HG03571 (cell line): Measurements from ENCODE around the gene SLC39A6.
"Not testable (repeated sequence)": the region's sequence is repeated elsewhere in the genome, so short reads cannot be mapped to it uniquely, and the experiment has no call there.

Experiments
- ATAC-seq: cut with Tn5 transposase; IDR thresholded peaks from one replicate; pipeline ENCODE4 v1.9.1; 2021; ENCODE audit not compliant: unreplicated experiment

The SLC39A6 gene

DNA sequence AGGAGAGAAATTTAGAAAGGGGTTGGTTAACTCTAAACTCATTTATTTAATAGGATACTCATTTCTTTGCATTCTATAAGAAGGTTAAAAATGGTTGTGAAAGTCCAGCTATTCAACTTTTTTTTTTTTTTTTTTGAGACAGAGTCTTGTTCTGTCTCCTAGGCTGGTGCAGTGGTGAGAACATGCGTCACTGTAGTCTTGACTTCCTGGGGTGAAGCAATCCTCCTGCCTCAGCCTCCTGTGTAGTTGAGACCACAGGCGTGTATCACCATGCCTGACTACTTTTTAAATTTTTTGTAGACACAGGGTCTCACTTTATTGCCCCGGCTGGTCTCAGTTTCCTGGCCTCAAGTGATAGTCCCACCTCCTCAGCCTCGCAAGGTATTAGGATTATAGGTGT is 12.4 kb upstream of the SLC39A6 start:
- no peak for ATAC-seq

DNA sequence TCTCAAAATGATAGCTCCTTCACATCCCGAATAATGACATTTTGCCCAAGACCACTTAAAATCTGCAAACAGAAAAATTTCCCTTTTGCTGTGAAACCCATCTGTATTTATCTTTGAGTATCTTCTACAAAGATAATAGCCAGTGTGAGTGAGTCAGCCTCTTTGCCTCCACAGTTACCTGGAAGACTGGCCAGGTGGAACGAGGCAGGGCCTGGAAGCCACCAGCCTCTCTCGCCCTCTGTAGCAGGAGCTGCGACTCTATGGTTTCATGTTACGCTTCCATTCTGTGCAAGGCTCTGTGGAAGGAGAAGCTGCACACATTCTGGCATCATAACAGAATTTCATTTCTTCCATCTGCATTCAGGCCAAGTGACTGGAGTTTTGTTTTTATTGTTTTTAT is 10.1 kb upstream of the SLC39A6 start:
- ATAC-seq = no peak

DNA sequence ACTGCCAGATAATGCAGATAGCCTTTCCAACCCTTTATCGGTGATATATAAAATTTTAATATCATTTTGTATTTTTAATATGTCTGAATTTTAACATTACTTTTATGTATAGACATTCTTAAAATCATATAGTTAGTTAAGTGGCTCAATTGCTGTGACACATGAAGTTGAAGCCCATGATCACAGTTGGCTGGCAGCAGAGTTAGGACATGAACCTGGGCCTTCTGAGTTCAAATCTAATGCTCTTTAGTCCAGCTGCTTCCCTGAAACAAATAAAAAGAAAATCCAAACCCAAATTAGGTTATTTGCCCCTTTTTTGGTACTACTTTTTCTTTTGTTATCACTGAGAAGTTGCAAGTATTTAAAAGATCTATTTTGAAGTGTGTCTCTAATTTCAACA is 6.1 kb upstream of the SLC39A6 start:
- ATAC-seq = no peak

DNA sequence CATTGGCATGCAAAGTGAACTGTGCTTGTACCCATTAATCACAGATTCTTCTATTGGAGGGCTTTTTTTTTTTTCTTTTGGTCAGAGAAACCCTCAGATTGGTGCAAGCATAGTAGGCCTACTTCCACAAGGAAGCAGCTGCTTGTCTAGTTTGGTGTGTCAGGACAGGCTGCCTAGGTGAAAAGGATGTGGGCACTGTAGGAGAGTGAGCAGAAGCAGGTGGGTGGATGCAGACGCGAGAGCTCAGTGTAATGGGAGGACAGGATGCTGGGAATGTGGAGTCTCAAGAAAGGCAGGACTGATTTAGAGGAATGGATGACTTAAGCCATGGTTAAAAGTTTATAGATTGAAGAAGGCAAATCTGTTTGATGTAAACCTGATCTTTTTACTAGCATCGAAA is 3.6 kb upstream of the SLC39A6 start:
- ATAC-seq = no peak

DNA sequence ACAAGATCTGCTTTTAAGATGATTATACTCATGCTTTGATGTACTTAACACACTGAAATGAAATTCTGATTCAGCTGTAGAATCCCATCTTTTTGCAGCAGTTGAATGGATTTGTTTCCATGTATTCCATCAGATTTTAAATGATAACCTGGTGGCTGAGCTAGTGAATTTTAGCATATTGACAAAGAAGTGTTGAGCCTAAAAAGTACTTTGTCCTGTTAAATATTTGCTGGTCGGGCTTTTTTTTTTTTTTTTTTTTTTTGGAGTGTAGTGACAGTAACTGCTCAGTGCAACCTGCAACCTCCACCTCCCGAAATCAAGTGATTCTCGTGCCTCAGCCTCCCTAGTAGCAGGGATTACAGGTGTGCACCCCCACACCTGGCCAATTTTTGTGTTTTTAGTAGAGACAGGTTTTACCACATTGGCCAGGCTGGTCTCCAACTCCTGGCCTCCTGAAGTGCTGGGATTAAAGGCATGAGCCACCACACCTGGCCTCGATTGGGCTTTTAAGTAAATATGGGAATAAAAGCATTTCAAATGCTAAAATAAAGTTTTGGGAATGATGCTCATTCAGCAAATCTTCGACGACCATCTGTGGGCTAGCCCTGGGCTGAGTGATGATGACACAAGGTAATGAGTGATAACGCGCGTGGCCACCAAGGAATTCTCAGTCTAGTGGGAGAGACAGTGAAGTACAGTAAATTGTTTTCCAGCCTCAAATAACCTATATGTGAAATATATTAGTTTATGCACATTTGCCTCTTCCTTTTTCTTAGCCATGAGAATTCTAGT is 2.7 kb upstream of the SLC39A6 start:
- ATAC-seq = no peak

DNA sequence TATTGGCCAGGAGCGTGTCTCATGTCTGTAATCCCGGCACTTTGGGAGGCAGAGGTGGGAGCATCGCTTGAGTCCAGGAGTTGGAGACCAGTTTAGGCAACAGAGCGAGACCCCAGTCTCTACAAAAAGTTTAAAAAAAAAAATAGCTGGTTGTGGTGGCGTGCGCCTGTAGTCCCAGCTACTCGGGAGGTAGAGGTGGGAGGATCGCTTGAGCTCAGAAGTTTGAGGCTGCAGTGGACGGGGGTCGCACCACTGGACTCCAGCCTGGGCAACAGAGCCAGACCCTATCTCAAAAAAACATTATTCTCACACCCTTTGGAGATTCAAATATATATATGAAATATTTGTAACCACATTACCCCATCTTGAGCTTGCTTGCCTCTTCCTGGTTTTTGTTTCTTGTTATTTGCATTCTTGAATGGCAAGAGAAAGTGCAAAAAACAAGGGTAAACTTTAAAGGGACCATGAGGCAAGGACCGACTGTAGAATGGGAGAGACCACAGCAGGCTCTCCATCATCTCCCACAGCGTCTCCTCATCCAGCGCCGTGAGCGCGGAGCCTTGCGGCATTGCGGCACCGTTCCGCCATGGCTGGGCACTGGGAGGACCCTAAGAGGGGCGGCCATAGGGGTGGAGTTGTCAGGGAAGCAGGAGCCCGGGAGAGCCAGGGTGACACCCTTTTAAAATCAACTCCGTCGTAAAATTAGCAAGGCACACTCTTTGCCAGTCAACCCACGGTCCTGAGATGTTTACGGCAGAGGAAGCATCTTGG is 1.9 kb upstream of the SLC39A6 start:
- no peak for ATAC-seq

DNA sequence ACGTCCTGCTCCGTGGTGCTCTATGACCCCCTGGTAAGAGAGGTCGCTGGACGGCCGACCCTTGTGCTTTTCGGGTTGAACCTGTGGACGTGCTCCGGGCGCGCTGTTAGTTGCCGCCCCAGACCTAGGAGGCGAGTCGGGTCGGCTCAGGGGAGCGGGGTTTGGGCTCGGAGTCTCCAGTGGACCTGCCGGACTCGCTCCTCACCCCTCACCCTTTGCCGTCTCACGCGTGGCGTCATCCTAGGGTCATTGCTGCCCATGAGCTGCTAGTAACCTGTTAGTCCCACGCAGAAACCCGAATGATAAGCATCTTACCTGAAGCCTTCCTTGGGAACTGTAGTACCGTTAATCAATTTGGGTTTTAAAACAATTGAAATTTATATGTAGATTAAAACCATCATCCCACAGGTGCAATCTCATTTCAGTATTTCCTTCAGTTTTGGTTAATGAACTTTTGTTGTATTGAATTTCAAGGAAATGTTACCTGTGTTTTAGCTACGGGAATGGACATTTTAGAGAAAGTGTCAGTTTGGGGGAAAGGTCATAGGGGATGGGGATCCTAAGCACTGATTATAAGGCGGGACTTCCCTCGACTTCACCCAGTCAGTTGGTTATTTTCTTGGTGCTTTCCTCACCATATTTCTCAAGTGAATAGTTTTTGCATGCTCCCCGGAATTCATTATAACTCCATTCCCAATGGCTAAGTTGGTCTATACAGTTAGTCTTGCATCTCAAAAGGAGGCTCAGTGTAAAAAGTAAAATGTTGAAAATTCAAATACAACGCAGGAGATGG is 1.1 kb upstream of the SLC39A6 start:
- peak; percentile 8 for ATAC-seq

DNA sequence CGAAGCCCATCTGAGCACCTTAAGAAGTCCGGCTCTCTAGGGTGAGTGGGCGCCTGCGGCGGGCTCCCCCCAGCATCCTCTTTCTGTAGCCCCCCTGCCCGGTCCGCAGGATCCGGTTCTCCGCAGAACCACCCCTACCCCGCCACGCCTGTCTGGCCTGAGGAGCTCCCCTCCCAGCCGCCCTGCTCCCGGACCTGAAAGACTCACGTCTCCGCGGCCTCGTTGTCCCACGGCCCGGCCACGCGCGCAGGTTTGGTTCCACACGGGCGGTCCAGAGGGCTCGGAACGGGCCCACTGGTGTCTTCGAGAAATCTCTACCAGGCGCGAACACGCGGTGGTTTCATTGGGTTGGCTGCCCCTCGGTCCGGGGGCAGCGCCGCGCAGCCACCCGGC is 237 bp downstream of the SLC39A6 start:
- ATAC-seq = peak; percentile 11

DNA sequence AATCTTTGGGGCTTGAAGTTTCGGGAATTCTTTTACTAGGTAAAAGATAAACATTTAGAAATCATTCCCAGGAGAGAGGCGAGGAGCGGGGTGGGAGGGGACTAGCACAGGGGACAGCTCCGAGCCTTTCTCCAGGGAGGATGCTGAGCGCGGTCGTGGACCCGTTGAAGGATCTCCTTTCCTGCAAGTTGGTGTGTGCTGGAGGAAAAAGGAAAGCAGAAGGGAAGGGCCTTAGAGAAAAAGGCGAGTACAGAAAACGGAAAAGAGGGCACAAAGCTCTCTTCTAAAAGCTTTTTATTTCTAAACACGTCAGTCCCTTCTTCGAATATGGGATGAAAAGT is 640 bp downstream of the SLC39A6 start:
- ATAC-seq = no peak

DNA sequence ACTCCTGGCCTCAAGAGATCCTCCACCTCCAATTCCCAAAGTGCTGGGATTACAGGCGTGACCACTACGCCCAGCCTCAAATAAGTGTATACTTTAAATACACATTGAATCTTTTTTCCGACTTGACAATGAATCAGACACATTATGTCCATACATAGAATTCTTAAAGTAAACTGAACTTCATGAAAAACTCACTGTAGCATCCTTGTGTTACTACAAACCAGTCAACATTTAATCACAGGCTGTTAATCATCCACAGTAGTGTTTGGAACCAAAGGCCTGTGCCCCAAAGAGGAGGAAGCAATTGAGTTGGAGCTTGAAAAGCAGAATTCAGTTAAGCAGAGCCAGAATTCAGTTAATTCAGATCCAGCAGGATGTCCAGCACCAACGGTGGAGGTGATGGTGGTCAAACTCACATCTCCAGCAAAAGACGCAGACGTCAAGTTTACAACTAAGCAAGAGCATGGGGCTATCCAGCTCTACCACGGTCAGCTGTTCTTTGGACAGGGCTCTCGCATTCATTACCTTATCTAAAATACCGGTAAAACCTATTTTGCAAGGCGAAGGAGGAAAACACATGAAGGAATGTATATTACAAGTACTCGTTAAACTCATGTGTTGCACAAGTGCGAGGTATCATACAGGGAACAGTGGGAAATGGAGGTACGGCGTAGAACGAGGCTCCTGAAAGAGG is 1.2 kb downstream of the SLC39A6 start:
- no peak for ATAC-seq

DNA sequence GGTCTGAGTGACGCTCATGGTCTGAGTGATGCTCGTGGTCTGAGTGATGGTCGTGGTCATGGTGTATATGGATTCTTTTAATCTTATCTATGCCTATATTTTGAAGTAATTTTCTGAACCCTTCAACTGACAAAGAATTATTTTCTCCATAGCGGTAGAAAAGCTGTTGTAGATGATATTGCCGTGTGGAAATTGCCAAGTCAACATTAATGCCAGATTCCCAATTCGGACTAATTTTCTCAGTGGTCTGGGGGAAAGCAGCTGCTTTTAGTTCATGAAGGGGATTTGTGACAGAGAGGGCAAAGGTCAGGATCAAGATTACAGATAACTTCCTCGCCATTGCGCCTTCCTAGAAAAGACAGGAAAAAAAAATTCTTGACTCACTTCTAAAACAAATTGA is 2.5 kb downstream of the SLC39A6 start:
- no peak for ATAC-seq

DNA sequence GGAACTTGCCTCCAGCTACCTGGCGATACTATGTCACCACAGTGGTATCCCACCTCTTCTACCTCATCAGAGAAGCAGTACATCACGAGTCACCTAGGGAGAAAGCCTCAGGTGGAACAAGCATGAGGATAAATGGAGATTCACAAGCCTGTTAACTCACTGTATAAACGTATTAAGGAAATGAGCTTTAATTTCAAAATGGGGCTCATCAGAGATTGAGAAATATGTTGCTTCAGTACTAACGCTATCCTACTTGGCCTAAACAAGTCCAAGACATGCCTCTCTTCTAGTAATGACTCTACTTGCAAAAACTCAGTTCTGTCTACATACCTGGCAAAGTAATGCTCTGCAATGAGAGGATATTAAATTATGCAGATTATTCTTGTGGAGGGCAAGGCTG is 4.3 kb downstream of the SLC39A6 start:
- no peak for ATAC-seq

DNA sequence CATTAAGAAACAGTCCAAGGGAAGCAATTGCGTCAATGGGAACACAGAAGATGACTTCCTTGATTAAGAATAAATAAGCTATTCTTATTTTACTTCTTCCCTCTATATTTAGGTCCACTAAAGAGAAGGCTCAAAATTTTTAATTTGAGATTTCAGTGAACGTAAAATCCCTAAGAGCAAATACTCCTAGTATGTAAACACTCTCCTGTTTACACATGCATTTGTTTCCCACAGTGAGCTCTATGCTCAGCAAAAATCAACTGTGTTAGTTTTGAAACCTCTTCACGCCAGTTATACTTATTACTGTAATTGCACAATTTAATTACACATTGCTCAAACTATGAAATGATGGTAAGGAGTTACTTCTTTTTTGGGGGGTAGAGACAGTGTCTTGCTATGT is 8.8 kb downstream of the SLC39A6 start:
- ATAC-seq = no peak

DNA sequence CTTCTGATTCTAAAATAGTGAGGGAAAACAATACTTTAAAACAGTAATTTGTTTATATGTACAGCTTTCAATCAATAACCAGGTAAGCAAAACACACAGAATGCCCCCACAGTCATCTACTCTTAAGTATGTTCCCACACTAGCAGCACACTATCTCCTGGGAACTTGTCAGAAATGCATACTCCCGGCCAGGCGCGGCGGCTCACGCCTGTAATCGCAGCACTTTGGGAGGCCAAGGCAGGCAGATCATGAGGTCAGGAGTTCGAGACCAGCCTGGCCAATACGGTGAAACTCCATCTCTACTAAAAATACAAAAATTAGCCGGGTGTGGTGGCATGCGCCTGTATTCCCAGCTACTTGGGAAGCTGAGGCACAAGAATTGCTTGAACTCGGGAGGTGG is 12.4 kb downstream of the SLC39A6 start:
- ATAC-seq = not testable (repeated sequence)

DNA sequence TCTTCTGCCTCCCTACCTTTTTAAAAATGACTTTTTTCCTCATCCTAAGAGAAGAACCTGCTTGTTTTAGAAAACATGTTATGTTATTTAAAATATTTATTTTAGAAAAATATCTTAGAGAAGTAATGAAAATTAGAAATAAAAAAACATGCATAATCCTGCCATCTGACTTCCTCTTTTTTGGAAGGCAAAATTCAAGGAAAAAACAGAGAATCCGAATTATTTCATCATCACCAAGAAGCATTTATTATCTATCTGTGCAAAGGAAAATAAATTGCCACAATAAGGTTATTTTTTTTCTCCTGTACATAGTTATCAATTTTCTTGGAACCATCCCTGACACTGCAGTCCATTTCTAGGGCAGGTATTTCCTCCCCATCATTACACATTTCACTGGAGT is 14.4 kb downstream of the SLC39A6 start:
- no peak for ATAC-seq

DNA sequence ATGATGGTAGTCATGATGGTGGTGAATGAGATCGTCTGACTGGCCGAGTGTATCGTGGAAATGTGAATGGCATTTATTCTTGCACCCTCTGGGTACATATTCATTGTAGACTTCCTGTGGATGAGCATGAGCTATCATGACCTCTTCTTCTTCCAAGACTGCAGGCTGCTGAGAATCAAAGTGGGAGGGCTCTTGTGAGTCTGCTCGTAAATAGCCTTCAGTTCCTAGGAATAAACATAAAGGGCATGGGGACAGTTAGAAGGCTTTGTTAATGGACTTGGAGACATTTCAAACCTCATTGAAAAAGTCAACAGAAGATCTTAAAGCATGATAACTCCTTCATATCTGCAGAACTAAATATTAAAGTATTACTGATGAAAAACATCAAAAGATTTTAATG is 14.9 kb downstream of the SLC39A6 start:
- no peak for ATAC-seq

DNA sequence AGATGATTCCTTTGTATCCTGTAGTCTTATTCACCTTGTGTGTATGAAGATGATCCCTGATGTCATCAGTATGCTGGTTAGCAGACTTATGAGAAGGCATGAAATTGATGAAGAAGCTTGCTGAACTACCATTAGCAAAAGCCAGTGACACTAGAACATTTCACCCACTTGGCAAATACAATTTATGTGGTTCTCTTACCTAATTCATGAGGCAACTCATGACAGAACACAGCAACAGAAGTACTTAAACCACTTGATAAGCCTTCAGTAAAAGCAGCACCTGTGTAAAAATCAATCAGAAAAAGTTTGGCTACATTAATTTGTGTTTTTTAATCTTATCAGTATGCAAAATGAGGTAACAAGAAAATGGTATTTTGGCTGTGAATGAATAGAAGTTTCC is 16.8 kb downstream of the SLC39A6 start:
- no peak for ATAC-seq

DNA sequence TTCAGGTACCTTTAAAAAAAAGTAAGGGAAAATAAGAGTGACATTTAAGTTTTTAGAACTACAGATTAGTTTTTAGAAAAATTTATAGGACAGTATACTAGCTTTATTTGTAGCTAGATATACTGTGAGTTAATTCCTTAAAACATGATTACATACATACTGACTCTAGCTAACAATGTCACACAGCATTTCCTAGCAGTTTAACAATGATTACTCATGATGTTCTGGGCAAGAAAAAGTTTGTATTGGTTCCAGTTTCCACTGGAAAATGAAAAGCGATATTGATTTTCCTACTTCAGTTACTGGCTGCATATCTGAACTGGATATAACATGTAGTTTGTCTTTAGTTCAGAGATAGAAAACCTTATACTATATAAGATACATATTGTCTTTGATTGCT is 19.4 kb downstream of the SLC39A6 start:
- no peak for ATAC-seq

DNA sequence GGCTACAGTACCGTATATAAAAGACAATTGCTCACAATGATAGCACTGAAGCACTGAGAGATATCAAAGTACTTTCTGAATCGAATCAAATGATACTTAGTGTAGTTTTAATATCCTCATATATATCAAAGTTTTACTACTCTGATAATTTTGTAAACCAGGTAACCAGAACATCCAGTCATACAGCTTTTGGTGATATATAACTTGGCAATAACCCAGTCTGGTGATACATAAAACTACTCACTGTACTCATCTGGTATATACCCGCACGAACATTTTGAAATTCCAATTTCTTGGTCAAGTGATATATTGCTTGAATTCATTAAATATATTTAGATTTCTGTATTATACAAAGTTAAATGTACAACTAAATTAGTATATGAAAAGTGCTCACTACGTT is 20.5 kb downstream of the SLC39A6 start:
- no peak for ATAC-seq

DNA sequence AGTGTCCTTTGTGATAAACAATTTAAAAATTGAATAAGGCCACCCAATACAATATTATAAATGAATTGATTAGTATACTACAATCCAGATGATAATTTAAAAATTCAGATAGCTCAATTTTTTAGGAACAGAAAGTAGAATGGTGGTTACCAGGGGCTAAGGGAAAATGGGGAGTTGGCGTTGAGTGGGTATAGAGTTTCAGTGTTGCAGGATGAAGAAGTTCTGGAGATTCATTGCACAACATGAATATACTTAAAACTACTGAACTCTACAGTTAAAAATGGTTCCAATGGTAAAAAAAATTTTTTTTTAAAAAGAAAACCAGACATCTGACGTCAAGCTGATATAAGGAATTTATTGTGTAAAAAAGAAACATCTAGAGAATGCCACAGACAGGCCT is 20.9 kb downstream of the SLC39A6 start:
- ATAC-seq = no peak

DNA sequence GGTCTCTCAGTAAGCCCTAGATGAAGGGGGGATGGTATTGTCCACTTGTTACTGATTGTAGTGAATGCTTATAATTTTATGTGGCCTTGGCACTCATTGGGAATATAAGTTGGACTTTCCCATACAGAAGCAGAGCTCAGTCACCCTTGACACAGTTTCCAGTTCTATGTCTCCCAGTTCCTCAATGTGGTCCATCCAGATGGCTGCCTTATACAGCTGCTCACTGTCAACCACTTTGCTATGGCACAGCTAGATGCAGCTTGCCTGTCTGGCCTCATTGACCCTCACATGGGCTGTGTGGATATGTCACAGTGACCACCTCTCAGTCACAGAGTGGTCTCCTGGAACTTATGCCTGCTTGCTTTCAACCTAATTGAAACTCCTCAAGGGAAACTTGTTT is 21.7 kb downstream of the SLC39A6 start:
- ATAC-seq = no peak
